Liver (tissue), 3 donors: ENCODE measurements around the gene LPAR6.

Source experiments
- EGR1 ChIP-seq, 2 donors: IDR thresholded peaks; 2 replicates each; pipeline ENCODE4 v1.6.1; 2016 to 2018; ENCODE audit warnings: antibody characterized with exemption in 2 of 2, low read depth in 2 of 2
- HNF4G ChIP-seq: IDR thresholded peaks from 2 replicates; pipeline ENCODE4 v1.6.1; 2016; ENCODE audit warnings: antibody characterized with exemption
- JUND ChIP-seq, 2 donors: IDR thresholded peaks; 2 replicates each; pipeline ENCODE4 v1.6.1; 2016; ENCODE audit warnings: antibody characterized with exemption in 2 of 2
- MAX ChIP-seq: IDR thresholded peaks from 2 replicates; pipeline ENCODE4 v1.6.1; 2016; ENCODE audit warnings: antibody characterized with exemption
- RAD21 ChIP-seq, 2 donors: IDR thresholded peaks; 2 replicates each; pipeline ENCODE4 v1.6.1; 2016; ENCODE audit warnings: antibody characterized with exemption in 2 of 2, mild to moderate bottlenecking in 2 of 2
- REST ChIP-seq: IDR thresholded peaks from 2 replicates; pipeline ENCODE4 v1.6.1; 2016; ENCODE audit warnings: antibody characterized with exemption, mild to moderate bottlenecking
- RXRA ChIP-seq, 2 donors: IDR thresholded peaks; 2 replicates each; pipeline ENCODE4 v1.6.1; 2017 to 2018; ENCODE audit warnings: antibody characterized with exemption in 2 of 2, mild to moderate bottlenecking in 1 of 2
- TAF1 ChIP-seq: conservative IDR thresholded peaks from 2 replicates; pipeline ENCODE4 v1.6.1; 2016; ENCODE audit warnings: antibody characterized with exemption, mild to moderate bottlenecking
- YY1 ChIP-seq: IDR thresholded peaks from 2 replicates; pipeline ENCODE4 v1.6.1; 2016; ENCODE audit warnings: antibody characterized with exemption, mild to moderate bottlenecking
- TF ChIP-seq, protein P1 (sequence below): fragments of 150-350 bp; IDR thresholded peaks from 2 replicates; pipeline ENCODE4 v1.5.1; 2017; ENCODE audit warnings: improper control_type of control experiment, low read depth, low read length; ENCODE audit not compliant: missing input control
- TF ChIP-seq, protein P2 (sequence below): IDR thresholded peaks from 2 replicates; pipeline ENCODE4 v1.6.1; 2016; ENCODE audit warnings: antibody characterized with exemption
- donor health status: healthy.
- donor health status: healthy.

DNA sequence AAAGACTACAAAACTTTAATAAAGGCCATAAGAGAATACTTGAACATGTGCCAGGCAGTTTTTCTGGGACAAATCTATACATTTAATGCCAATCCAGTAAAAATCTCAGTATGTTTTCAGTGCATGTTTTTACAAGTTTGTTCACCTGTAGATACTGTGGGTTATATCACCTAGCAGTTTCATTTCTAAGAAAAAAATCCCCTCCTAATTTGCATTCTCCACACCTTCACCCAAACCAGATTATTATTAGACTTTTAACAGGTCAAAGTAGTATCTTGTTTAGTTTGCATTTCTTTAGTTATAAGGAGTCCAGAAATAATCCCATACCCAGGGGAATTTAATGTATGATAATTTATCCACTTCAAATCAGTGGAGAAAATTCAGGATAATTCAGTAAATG lies 17.0 kb upstream of the LPAR6 start:
- no peak for TF ChIP-seq REST
- TF ChIP-seq, protein P1, sequence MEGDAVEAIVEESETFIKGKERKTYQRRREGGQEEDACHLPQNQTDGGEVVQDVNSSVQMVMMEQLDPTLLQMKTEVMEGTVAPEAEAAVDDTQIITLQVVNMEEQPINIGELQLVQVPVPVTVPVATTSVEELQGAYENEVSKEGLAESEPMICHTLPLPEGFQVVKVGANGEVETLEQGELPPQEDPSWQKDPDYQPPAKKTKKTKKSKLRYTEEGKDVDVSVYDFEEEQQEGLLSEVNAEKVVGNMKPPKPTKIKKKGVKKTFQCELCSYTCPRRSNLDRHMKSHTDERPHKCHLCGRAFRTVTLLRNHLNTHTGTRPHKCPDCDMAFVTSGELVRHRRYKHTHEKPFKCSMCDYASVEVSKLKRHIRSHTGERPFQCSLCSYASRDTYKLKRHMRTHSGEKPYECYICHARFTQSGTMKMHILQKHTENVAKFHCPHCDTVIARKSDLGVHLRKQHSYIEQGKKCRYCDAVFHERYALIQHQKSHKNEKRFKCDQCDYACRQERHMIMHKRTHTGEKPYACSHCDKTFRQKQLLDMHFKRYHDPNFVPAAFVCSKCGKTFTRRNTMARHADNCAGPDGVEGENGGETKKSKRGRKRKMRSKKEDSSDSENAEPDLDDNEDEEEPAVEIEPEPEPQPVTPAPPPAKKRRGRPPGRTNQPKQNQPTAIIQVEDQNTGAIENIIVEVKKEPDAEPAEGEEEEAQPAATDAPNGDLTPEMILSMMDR = no peak
- no peak for TF ChIP-seq JUND (IDR thresholded peaks at IDR 0.05)
- TF ChIP-seq RXRA (IDR thresholded peaks at IDR 0.05) = no peak
- no peak for TF ChIP-seq TAF1
- TF ChIP-seq YY1 = no peak
- no peak for TF ChIP-seq HNF4G
- no peak for TF ChIP-seq RAD21 (IDR thresholded peaks at IDR 0.05)
- no peak for TF ChIP-seq MAX
- no peak for TF ChIP-seq EGR1 (IDR thresholded peaks at IDR 0.05; ENCODE audit: low read depth in 2 of 2)
- TF ChIP-seq, protein P2, sequence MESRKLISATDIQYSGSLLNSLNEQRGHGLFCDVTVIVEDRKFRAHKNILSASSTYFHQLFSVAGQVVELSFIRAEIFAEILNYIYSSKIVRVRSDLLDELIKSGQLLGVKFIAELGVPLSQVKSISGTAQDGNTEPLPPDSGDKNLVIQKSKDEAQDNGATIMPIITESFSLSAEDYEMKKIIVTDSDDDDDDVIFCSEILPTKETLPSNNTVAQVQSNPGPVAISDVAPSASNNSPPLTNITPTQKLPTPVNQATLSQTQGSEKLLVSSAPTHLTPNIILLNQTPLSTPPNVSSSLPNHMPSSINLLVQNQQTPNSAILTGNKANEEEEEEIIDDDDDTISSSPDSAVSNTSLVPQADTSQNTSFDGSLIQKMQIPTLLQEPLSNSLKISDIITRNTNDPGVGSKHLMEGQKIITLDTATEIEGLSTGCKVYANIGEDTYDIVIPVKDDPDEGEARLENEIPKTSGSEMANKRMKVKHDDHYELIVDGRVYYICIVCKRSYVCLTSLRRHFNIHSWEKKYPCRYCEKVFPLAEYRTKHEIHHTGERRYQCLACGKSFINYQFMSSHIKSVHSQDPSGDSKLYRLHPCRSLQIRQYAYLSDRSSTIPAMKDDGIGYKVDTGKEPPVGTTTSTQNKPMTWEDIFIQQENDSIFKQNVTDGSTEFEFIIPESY = no peak
